Colonic mucosa (tissue), 4 donors: ENCODE results near the gene TRIM9. TPM values are rescaled to one million over a fixed set of nuclear protein-coding genes. Genes with fewer than 3 reads are reported as not detected.

Experiments
- DNase-seq: peaks from one replicate; pipeline ENCODE4 v3.0.0-alpha.2; 2020
- H3K27ac ChIP-seq: fragments of 200-600 bp; one replicate; pipeline ENCODE4 v1.8.0; 2021
- H3K27me3 ChIP-seq: fragments of 200-600 bp; one replicate; pipeline ENCODE4 v1.8.0; 2021
- H3K36me3 ChIP-seq: fragments of 200-600 bp; one replicate; pipeline ENCODE4 v1.8.0; 2021
- H3K4me1 ChIP-seq: fragments of 200-600 bp; one replicate; pipeline ENCODE4 v1.8.0; 2021; ENCODE audit warnings: mild to moderate bottlenecking
- H3K4me3 ChIP-seq: fragments of 200-600 bp; one replicate; pipeline ENCODE4 v1.8.0; 2021
- H3K9ac ChIP-seq, 2 donors: one replicate each; pipeline ENCODE4 v1.7.0; 2013; ENCODE audit warnings: control low read depth in 2 of 2, low read depth in 2 of 2, low read length in 2 of 2
- H3K9me3 ChIP-seq: fragments of 200-600 bp; one replicate; pipeline ENCODE4 v1.8.0; 2021
- CTCF ChIP-seq: fragments of 200-600 bp; IDR thresholded peaks from one replicate; pipeline ENCODE4 v1.8.0; 2022; ENCODE audit warnings: antibody characterized with exemption, mild to moderate bottlenecking
- intact Hi-C: fragments of 100-400 bp; cut with DNase I; formaldehyde crosslinking; loops from one replicate; pipeline ENCODE4 v1.14.1; 2022
- total RNA-seq, 2 donors: library from RNA; stranded (reverse); fragmentation: NEBNext Ultra II Directional in 1 of 2; extraction: Animal tissue kit (Norgen Biotek cat#: 25700) in 1 of 2; gene quantifications; one replicate each; pipeline ENCODE4 v1.2.1, GENCODE V29; 2021
- donor health status: healthy.
- donor health status: DM: no; HTN: no; CAD: no.
- donor health status: DM: no; HTN: no; CAD: no.

TRIM9 gene
- total RNA-seq, 2 donors from 2014 or later: 0.49 to 0.66 TPM

DNA sequence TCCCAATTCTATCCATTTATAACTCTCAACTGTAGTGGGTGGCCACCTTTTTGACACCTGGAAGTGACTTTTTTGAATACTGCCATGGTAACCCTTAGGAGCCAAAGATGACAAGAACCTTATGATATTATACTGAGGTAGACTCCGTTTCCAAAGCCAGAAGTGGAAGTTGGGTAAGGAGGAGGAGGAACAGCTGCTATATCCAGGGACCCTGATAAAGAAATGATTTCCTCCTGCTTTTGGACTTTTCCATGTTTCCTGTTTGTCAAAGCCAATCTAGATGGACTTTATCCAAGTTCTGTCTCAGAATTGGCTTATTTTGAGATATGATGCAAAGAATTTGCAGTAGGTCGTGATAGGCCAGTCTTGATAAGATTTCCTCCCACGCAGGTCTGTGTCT, 14.3 kb downstream of the TRIM9 start:
- no peaks in the 10 kb centered on the region for H3K27me3 ChIP-seq
- no peaks in the 10 kb centered on the region for H3K36me3 ChIP-seq
- H3K4me1 ChIP-seq: no peaks in the 10 kb centered on the region
- no peak overlapping the region for H3K4me3 ChIP-seq
- intact Hi-C loops: no loop called here
- no peak for TF ChIP-seq CTCF
- no peak overlapping the region for H3K9ac ChIP-seq
- DNase-seq: no peak
- no peak overlapping the region for H3K27ac ChIP-seq
- no peaks in the 10 kb centered on the region for H3K9me3 ChIP-seq

- Histone ChIP-seq H3K9me3 (no peaks in the 10 kb centered on the region), H3K4me3 (no peak overlapping the region), H3K27me3 (no peaks in the 10 kb centered on the region), H3K4me1 (no peaks in the 10 kb centered on the region), H3K27ac (no peak overlapping the region), H3K9ac (no peak overlapping the region), H3K36me3 (no peaks in the 10 kb centered on the region)
- no peak for DNase-seq
- intact Hi-C loops: no loop called here
- no peak for TF ChIP-seq CTCF
These were observed 15.4 kb downstream of the TRIM9 start for GRCh38 chr14:51079489-51079888.

DNA sequence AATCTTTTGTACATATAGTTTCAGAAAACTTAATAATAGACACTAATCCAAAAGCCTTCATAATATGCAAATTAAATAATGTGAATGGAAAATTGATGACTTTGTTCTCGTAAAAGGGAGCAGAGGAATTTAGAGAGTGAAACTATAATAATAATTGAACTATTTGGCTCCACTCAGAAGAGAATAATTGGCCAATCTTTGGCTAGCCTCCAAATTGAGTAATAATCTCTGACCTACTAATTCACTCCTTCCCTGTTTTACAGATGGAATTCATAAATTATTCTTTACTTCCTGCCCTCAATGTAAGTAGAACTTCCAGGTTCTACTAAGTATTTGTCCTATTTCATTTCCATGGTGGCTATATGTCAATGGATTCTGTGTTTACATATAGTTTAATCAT, 15.8 kb downstream of the TRIM9 start:
- no peaks in the 10 kb centered on the region for H3K27me3 ChIP-seq
- intact Hi-C loops: no loop called here
- H3K9me3 ChIP-seq: no peaks in the 10 kb centered on the region
- no peak for DNase-seq
- no peaks in the 10 kb centered on the region for H3K36me3 ChIP-seq
- H3K9ac ChIP-seq: no peak overlapping the region
- H3K4me1 ChIP-seq: no peaks in the 10 kb centered on the region
- no peak for TF ChIP-seq CTCF
- H3K4me3 ChIP-seq: no peak overlapping the region
- no peak overlapping the region for H3K27ac ChIP-seq

DNA sequence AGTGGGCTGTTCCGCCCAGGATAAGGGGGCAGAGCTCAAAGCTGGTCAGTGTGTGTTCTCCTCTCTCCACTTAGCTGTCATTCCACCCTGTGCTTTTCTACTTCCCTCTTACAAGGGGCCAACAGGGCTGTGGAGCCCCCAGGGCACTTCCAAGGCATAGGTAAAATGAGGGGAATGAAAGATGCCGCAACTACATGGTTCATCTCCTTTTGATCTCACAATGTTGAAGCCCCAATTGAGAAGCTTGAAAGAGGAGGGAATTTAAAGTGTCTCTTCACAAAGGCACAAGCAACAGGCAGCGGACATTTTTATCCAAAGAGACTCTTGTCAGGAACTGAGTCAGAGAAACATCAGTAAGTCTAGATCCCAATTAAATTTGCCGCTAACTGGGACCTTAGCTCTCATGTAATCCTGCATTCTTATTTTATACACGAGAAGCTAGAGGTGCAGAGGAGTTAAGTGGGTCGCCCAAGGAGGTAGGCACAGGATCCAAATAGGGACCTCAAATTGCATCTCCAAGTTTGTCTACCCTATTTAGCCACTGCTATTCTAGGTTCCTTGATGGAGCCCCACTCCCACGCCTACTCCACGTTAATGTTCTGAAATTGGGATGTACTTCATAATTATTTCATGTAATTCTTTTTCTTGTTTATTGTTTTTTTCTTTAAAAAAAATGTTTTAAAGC, 20.1 kb downstream of the TRIM9 start:
- no peak for DNase-seq
- Histone ChIP-seq H3K27ac (no peak overlapping the region), H3K9me3 (no peaks in the 10 kb centered on the region), H3K27me3 (no peaks in the 10 kb centered on the region), H3K9ac (no peak overlapping the region), H3K36me3 (no peaks in the 10 kb centered on the region), H3K4me1 (no peaks in the 10 kb centered on the region), H3K4me3 (no peak overlapping the region)
- TF ChIP-seq CTCF: no peak
- intact Hi-C loops: no loop called here

DNA sequence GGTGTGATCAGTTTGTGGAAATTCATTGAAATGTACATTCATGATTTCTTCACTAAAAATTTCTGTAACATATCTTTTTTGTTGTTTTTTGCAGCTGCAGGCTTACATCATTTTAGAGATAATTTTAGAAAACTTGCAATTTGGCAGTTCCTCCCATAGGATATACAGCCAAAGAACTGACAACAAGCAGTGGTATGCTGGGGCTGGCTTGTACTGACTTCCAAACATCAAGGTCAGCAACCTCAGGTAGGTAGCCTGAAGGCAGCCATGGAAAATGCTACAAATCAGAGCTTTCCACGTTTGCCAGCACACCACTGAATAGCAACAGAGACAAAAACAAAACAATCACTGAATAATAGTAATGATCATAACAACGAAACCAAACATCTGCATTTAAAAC, 21.2 kb downstream of the TRIM9 start:
- intact Hi-C loops: no loop called here
- Histone ChIP-seq H3K27me3 (no peaks in the 10 kb centered on the region), H3K4me1 (no peaks in the 10 kb centered on the region), H3K36me3 (no peaks in the 10 kb centered on the region), H3K4me3 (no peak overlapping the region), H3K9ac (no peak overlapping the region), H3K27ac (no peak overlapping the region), H3K9me3 (no peaks in the 10 kb centered on the region)
- no peak for DNase-seq
- TF ChIP-seq CTCF: no peak
